Jurkat, Clone E6-1 (cell line): ENCODE results near the gene THAP2.
A peak's percentile ranks its signal among the peaks of the same experiment; 100 is the strongest.
"Not testable (repeated sequence)": the region's sequence is repeated elsewhere in the genome, so short reads cannot be mapped to it uniquely, and the experiment has no call there.

Experiments
- DNase-seq: peaks from one replicate; pipeline ENCODE4 v3.0.0-alpha.2; 2011; ENCODE audit warnings: low read depth, low spot score
- H3K4me3 ChIP-seq: 2 replicates; pipeline ENCODE4 v1.5.1; 2011; ENCODE audit warnings: mild to moderate bottlenecking, low read length, control low read depth, moderate library complexity

THAP2 gene

DNA sequence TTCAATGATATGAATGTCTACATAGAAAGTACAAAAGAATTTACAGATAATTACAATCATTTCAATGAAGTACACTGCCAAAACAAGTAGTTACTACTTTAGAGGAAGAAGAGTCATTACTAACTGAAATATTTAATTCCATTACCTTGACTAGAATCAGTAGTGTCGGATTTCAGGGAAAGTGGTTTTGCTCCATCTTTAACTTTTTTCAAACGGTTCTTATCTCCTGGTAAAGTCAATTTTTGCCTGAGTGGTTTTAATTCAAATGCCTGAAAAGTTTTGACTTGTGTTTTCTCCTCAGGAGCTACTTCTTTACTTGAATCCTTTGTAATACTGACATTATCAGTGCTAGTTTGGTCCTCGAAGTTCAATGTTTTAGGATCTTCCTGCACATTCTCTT, 7.4 kb upstream of the THAP2 start:
- no peak for DNase-seq
- H3K4me3 ChIP-seq: no peak overlapping the region

DNA sequence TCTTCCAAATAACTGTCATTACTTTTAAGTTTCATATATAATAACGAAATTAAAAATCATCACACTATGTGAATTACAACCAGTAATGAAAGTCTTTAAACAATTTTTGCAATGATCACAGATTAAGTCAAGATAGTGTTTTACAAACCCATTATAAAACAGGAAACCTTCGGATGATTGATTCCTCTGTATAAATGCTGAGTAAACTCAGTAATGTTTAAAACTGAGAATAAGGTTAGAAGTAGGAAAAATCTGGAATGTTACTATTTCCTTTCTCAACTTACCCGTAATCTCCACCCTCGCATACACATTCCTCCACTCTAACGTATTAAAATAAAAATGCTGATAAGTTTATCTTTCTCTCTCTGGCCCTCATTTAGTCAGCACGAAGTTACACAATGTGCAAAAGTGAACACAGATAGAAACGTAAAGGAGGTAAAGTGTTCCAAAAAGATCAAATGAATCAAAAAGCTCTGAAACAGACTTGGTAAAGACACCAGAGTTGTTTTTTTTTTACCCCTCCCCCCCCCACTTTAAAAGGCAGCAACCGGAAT, 2.0 kb upstream of the THAP2 start:
- DNase-seq: no peak
- peak overlapping the region; percentile 98 for H3K4me3 ChIP-seq

DNA sequence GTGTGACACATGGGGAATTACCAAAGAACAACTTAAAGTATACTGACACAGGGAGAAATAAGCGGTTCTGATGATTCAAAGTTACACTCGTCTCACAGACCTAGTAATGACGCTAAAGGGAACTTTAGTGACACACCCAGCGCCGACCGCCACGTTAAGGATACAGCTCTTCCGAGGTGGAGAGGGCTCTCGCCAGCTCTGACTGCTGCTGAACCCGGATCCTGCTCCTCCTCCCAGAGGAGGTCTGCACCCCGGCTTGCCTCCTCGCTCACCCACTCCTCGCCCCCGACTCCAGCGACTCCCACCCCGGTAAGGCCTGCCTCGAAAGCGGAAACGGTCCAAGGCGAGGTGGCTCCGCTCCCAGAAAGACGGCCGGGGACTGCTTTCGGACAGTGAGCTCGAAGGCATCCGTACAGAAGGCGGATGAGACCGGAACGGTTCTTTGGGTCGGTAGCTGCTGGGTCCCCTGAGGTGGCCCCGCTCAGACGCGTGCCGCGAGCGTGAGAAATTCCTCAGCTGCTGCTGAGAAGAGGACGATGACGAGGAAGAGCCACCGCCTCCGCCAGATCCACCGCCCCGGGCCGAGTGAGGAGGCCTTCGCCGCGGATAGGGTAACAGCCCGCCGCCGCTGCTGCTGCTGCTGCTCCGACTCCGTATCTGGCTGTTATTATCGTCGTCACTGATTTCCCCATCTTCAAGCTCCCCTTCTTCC, 1.1 kb upstream of the THAP2 start:
- no peak for DNase-seq
- H3K4me3 ChIP-seq: peak overlapping the region; percentile 98

DNA sequence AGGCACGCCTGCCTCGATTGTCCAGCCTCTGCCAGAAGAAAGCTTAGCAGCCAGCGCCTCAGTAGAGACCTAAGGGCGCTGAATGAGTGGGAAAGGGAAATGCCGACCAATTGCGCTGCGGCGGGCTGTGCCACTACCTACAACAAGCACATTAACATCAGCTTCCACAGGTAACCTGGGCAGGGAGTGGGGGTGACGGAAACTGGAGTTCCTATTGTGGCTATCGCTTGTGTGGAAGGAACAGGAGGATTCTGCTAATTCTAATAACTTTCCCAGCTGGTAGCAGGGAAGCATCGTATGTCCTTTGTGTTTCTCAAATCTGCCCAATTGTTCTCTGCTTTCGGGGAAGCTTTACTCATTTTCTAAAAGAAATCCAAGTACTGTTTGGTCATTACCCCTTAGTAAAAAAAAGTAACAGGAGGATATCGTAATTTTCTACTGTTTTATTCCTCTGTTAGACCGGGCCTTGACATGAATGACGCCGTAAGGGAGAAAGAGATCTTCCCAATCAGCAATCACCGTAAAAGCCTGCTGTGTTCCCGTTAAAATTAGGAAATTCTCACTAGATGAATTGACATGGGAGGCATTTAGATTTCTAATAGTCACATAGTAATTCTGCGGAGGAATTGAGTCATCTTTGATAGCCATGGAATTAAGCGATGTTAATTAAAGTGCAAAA, 449 bp downstream of the THAP2 start:
- peak overlapping the region; percentile 98 for H3K4me3 ChIP-seq
- no peak for DNase-seq

DNA sequence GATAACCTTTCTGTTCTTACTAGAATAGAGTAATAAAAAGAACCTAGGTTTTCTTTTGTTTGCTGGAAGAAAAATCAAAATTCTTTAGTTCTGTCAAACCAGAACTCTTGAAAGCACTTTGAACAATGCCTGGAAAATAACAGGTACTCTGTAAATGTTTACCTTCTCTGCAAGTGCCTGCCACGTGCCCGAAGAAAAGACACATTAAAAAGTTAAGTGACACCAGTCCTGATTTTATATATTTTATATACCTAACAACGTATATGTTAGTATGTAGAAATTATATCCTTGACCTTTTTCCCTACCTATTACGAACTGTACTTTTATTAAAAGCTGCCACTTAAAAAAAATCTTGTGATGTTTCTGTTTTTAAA, 976 bp downstream of the THAP2 start:
- peak overlapping the region; percentile 98 for H3K4me3 ChIP-seq
- no peak for DNase-seq

DNA sequence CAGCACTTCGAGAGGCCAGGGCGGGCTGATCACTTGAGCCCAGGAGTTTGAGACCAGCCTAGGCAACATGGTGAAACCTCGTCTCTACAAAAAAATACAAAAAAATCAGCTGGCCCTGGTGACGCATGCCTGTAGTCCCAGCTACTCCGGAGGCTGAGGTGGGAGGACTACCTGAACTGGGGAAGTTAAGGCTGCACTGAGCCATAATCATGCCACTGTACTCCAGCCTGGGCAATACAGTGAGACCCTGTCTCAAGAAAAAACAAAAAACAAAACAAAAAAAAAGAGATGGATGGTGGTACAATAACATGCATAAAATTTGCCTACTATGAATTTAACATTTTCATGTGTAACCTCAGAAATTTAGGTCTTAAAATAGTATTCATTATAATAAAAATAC, 2.2 kb downstream of the THAP2 start:
- no peak overlapping the region for H3K4me3 ChIP-seq
- no peak for DNase-seq

DNA sequence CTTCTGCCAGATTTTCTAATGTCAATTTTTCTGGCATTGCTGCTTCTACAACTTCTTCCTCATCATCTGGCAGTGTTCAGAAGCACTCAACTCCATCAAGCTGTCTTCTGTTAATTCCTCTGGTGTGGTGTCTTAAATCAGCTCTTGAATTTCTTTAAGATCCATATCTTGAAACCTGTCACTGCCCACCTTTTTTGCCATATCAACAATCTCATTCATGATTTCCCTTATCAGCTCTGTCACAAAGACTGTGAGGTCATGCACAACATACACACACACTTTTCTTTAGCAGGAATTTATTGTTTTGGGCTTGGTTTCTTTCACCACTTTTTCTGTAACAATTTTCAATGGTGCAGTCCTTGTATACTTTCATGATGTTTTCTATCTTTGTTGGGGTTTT, 7.2 kb downstream of the THAP2 start:
- H3K4me3 ChIP-seq: no peak overlapping the region
- no peak for DNase-seq

DNA sequence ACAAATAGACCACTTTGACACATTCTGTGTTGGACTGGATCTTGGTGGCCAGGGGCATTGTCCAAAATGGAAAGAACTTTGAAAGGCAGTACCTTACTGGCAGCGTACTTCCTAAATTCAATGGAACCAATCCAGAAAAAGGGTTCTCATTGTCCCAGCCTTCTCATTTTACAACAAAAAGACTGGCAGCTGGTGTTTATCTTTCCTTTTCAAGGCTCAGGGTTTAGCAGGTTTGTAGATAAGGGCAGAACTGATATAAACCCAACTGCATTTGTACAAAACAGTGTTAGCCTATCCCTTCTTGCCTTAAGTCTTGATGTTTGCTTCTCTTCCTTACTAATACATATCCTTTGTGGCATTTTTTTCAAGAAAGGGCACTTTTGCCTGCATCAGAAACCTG, 7.7 kb downstream of the THAP2 start:
- no peak overlapping the region for H3K4me3 ChIP-seq
- DNase-seq: no peak

DNA sequence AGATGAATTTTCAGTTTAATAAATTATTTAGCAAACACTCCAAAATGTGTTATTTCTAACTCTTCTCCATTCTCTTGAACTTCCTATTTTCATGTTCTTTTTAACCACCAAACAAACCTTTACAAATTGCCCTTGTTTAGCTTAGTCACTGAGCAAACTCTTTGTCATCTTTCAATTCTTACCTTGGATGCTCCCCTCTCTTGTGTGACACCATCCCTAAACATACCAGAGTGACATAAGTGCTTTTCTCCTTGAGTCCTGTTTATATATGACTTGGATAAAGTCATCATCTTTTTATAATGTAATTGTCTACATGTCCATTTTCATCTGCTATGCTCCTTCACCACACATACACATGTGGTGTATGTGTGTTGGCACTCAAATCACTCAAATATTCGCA, 18.4 kb downstream of the THAP2 start:
- H3K4me3 ChIP-seq: no peak overlapping the region
- DNase-seq: no peak

DNA sequence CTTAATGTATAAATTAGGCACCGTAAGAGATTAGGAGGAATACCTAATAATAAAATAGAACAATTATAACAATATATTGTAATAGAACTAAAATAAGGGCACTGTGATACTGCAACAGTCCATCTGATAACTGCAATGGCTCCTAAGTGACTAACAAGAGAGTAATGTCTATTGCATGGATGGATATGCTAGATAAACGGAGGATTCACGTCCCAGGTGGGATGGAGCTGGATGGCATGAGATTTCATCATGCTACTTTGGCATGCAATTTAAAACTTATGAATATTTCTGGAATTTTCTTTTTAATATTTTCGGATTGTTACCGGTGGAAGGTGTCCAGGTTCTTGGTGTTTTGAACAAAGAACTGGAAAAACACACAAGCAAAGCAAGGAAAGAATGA, 19.5 kb downstream of the THAP2 start:
- H3K4me3 ChIP-seq: no peak overlapping the region

DNA sequence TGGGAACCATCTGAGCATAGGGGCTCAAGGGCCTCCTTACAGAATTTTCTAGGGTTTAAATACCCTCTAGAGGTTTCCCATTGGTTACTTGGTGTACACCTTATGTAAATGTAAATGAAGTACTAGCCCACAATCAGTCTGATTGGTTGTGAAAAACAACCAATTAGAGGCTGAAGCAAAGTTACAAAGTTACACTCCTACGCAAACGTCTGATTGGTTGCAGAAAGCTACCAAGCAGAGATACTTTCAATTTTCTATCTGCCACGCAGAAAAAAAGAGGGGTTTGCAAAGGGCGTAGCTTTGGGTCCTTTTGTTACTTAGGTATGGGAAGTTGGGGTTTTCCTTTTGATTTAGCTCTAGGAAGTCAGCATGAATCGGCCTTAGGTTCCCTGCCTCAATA, 20.0 kb downstream of the THAP2 start:
- no peak for DNase-seq
- H3K4me3 ChIP-seq: no peak overlapping the region

More for the DNA sequence above, 19.5 kb downstream of the THAP2 start:
- DNase-seq: no peak

DNA sequence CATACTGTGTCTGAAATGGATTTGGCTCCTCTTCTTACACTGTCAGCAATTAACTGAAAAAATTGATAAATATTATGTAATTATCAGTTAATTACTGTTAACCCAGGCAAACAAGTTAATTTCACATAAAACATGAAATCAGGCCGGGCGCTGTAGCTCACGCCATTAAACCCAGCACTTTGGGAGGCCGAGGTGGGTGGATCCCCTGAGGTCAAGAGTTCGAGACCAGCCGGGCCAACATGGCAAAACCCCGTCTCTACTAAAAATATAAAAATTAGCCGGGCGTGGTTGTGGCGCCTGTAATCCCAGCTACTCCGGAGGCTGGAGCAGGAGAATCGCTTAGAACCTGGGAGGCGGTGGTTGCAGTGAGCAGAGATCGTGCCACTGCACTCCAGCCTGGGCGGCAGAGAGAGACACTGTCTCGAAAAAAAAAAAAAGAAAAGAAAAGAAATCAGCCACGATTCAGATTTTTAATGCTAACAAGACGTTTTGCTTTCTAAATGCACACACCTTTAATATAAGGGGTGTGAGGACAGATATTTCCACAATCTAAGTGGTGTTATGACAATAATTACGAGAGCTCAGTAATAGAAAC, 21.3 kb downstream of the THAP2 start:
- DNase-seq: no peak
- peak overlapping the region; percentile 59 for H3K4me3 ChIP-seq

DNA sequence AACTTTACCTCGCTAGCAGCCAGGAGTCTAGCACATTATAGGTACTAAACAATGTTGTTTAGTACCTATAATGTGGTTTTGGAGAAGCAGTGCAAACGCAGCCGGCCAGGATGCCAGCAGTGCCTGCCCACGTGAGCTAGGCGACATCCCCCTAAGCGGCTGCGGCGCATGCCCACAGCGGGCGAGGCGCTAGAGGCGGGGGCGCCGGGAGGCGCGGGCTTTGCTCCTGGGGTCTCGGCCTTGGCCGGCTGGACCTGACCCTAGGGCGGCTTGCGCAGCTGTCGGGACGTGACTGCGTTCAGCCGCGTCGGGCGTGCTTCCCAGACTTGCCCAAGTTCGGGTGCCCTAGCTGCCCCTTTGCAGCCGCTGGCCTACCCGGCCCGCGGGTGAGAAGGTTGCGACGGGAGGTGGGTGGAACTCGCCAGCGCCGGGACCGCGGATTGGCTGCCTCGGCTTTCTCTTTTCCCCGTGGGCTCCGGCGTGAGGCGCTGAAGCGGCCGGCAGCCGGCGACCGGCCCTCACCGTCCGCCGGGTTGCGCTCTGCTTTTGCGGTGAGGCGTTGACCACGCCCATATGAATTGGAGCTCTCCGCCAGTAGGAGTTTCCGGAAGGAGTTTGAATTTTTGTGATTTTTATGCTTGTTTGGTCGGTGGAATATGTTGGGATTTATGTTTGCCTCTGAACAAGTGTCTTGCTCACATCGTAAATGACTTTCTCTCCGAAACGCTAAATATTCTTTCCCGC, 22.0 kb downstream of the THAP2 start, which contains the start of gene TMEM19:
Gene TMEM19, plus strand, starts transcription at position 169 of the 744 bp plus-strand sequence. CDS start 599 bp downstream, outside the sequence.
- H3K4me3 ChIP-seq: peak within 1 kb of the TSS; percentile 59
- DNase-seq: peak; percentile 72

DNA sequence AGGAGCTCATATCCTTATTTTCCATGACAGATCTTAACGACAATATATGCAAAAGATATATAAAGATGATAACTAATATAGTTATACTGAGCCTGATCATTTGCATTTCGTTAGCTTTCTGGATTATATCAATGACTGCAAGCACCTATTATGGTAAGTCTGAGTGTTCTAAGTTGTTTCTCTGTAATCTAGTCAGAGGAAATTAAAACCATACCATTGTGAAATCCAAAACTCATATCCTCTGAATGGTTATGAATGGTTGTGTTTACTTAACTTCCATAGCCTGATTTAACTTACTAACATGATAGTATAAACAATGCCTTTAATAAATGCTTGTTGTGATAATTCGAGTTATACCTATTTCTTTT, 22.5 kb downstream of the THAP2 start:
- H3K4me3 ChIP-seq: peak overlapping the region; percentile 59
- no peak for DNase-seq

DNA sequence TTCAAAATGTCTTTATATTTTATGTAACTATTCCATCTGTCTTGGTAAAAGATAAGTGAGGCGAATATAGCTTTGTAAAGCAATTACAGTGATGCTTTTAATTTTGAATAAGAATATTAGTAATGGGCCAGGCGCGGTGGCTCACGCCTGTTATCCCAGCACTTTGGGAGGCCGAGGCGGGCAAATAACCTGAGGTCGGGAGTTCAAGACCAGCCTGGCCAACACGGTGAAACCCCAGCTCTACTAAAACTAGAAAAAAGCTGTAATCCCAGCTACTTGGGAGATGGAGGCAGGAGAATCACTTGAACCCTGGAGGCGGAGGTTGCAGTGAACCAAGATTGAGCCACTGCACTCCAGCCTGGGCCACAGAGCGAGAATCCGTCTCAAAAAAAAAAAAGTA, 23.1 kb downstream of the THAP2 start:
- peak overlapping the region; percentile 59 for H3K4me3 ChIP-seq
- DNase-seq: not testable (repeated sequence)

DNA sequence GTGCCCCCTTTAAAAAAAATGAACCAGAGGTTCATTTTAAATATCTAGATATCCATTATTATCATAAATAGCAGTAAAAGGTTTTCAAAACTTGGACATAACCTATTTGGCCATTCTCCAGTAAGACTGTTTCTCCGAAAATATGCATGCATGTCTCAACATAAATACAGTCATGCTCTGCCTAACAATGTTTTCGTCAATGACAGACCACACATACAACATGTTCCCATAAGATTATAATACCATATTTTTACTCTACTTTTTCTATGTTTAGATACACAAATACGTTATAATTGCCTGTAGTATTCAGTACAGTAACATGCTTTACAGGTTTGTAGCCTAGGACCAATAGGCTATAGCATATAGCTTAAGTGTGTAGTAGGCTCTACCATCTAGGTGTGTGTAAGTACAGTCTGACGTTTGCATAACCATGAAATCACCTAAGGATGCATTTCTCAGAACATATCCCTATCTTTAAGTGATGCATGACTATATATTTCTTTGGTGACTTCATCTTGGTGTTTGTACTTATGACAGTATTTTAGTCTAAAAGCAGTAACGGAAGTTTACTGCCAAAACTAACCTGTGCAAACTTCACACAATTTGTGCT, 25.0 kb downstream of the THAP2 start:
- no peak for DNase-seq
- no peak overlapping the region for H3K4me3 ChIP-seq

DNA sequence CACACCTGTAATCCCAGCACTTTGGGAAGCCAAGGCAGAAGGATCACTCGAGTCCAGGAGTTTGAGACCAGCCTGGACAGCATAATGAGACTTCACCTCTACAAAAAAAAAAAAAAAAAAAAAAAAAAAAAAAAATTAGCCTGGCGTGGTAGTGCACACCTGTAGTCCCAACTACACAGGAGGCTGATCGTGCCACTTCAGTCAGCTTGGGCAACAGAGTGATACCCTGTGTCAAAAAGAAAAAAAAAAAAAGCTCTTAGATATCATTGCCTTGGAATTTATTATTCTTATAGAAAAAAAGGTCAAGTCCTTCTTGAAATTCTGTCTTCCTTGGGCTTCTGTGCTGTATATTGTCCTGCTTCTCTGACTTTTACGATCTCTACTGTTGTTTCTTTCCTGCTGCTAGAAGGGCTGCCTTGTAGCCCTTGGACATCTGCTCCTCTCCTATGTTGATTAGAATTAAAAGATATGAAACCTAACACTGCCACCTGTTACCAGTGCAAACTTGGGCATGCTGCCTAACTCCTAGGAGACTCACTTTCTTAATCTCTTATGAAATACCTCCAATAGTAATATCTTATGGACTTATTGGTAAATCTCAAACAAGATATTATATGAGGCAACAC, 27.5 kb downstream of the THAP2 start:
- H3K4me3 ChIP-seq: no peak overlapping the region
- DNase-seq: no peak

DNA sequence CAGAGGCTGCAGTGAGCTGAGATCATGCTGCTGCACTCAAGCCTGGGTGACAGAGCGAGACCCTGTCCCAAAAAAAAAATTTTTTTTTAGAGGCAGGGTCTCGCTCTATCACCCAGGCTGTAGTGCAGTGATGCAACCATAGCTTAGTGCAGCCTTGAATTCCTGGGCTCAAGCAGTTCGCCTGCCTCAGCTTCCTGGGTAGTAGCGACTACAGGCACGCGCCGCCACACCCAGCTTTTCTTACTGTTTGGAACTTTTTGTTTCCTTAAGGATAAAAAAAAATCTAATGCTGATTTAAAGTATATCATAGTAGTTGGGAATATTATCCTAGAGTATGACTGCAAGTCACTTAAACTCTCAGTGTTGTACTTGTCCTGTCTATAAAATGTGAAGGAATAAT, 29.0 kb downstream of the THAP2 start:
- DNase-seq: no peak
- no peak overlapping the region for H3K4me3 ChIP-seq

DNA sequence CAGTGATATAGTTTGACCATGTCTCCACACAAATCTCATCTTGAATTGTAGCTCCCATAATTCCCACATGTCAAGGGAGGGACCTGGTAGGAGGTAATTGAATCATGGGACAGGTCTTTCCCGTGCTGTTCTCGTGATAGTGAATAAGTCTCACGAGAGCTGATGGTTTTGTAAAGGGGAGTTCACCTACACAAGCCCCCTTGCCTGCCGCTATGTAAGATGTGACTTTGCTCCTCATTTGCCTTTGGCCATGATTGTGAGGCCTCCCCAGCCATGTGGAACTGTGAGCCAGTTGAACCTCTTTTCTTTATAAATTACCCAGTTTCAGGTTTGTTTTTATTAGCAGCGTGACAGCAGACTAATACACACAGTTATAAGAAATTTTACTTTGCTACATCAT, 29.6 kb downstream of the THAP2 start:
- not testable (repeated sequence) for DNase-seq, H3K4me3 ChIP-seq
